GM23338 (cell line): ENCODE results near the gene PROKR2. TPM values are rescaled to one million over a fixed set of nuclear protein-coding genes. Genes with fewer than 3 reads are reported as not detected.

Experiments used
- ATAC-seq: fragments of 200-7000 bp; cut with Tn5 transposase; 3 replicates; pipeline ENCODE4 v1.9.1; 2020
- DNase-seq: peaks from one replicate; pipeline ENCODE4 v3.0.0-alpha.2; 2015; ENCODE audit warnings: low spot score
- H2AFZ ChIP-seq: fragments of 200-600 bp; sonication (generic); 2 replicates; pipeline ENCODE4 v1.8.0; 2016; ENCODE audit warnings: antibody characterized with exemption, mild to moderate bottlenecking, moderate library complexity
- H3F3A ChIP-seq: fragments of 200-600 bp; sonication (generic); replicated peaks from 2 replicates; pipeline ENCODE4 v1.8.0; 2017; ENCODE audit warnings: antibody characterized with exemption, mixed run types, low read depth
- H3K27ac ChIP-seq: fragments of 200-600 bp; sonication (generic); 2 replicates; pipeline ENCODE4 v1.6.1; 2016; ENCODE audit warnings: low read depth
- H3K27me3 ChIP-seq: fragments of 200-600 bp; sonication (generic); 2 replicates; pipeline ENCODE4 v1.8.0; 2016; ENCODE audit warnings: mild to moderate bottlenecking, mixed run types, moderate library complexity; ENCODE audit not compliant: insufficient read depth
- H3K36me3 ChIP-seq: fragments of 200-600 bp; sonication (generic); 2 replicates; pipeline ENCODE4 v1.8.0; 2016; ENCODE audit warnings: mild to moderate bottlenecking; ENCODE audit not compliant: insufficient read depth
- H3K4me1 ChIP-seq: fragments of 200-600 bp; sonication (generic); 2 replicates; pipeline ENCODE4 v1.8.0; 2016; ENCODE audit warnings: mild to moderate bottlenecking, moderate library complexity; ENCODE audit not compliant: insufficient read depth
- H3K4me2 ChIP-seq: fragments of 200-600 bp; sonication (generic); 2 replicates; pipeline ENCODE4 v1.7.1; 2017; ENCODE audit warnings: mixed run types
- H3K4me3 ChIP-seq: fragments of 200-600 bp; sonication (generic); 2 replicates; pipeline ENCODE4 v1.6.1; 2016; ENCODE audit warnings: mixed run types
- H3K79me2 ChIP-seq: fragments of 200-600 bp; sonication (generic); replicated peaks from 2 replicates; pipeline ENCODE4 v1.8.0; 2017; ENCODE audit warnings: mild to moderate bottlenecking; ENCODE audit not compliant: insufficient read depth
- H3K9me2 ChIP-seq: fragments of 200-600 bp; sonication (generic); 2 replicates; pipeline ENCODE4 v1.8.0; 2017; ENCODE audit not compliant: insufficient read depth
- H4K20me1 ChIP-seq: fragments of 200-600 bp; sonication (generic); replicated peaks from 2 replicates; pipeline ENCODE4 v1.8.0; 2017; ENCODE audit warnings: mild to moderate bottlenecking; ENCODE audit not compliant: insufficient read depth
- H3K27ac Mint-ChIP-seq: 2 replicates; pipeline ENCODE4 v1.8.0; 2020; ENCODE audit warnings: inconsistent platforms, mild to moderate bottlenecking, moderate library complexity, mixed read lengths
- H3K27me3 Mint-ChIP-seq: 3 replicates; pipeline ENCODE4 v1.8.0; 2022; ENCODE audit warnings: low read depth, mild to moderate bottlenecking, moderate library complexity, mixed read lengths, inconsistent platforms; ENCODE audit not compliant: insufficient read depth, poor library complexity
- H3K36me3 Mint-ChIP-seq: 3 replicates; pipeline ENCODE4 v1.8.0; 2021; ENCODE audit warnings: low read depth, mild to moderate bottlenecking, inconsistent platforms, moderate library complexity, mixed read lengths
- H3K4me1 Mint-ChIP-seq: 3 replicates; pipeline ENCODE4 v1.8.0; 2020; ENCODE audit warnings: mild to moderate bottlenecking, inconsistent platforms, mixed read lengths
- H3K4me3 Mint-ChIP-seq: 3 replicates; pipeline ENCODE4 v1.8.0; 2021; ENCODE audit warnings: moderate library complexity, mild to moderate bottlenecking, inconsistent platforms, mixed read lengths
- H3K9me3 Mint-ChIP-seq: 3 replicates; pipeline ENCODE4 v1.8.0; 2020; ENCODE audit warnings: moderate library complexity, mild to moderate bottlenecking, inconsistent platforms, mixed read lengths
- CREB1 ChIP-seq: fragments of 250-450 bp; sonication (Bioruptor Pico); IDR thresholded peaks from 2 replicates; pipeline ENCODE4 v1.5.0; 2020; ENCODE audit warnings: low read depth, mild to moderate bottlenecking, moderate library complexity
- NANOG ChIP-seq: IDR thresholded peaks from 2 replicates; pipeline ENCODE4 v1.6.1; 2016; ENCODE audit warnings: antibody characterized with exemption, borderline replicate concordance
- REST ChIP-seq: IDR thresholded peaks from one replicate; pipeline ENCODE4 v1.6.1; 2018; ENCODE audit warnings: antibody characterized with exemption; ENCODE audit not compliant: unreplicated experiment
- STAT1 ChIP-seq: IDR thresholded peaks from one replicate; pipeline ENCODE4 v1.6.1; 2016; ENCODE audit warnings: antibody characterized with exemption; ENCODE audit not compliant: unreplicated experiment
- ZNF114 ChIP-seq: fragments of 250-450 bp; sonication (Bioruptor Pico); IDR thresholded peaks from 2 replicates; pipeline ENCODE4 v1.5.0; 2020; ENCODE audit warnings: mild to moderate bottlenecking, moderate library complexity
- ZNF331 ChIP-seq: fragments of 250-450 bp; sonication (Bioruptor Pico); IDR thresholded peaks from 2 replicates; pipeline ENCODE4 v1.5.0; 2020; ENCODE audit warnings: low read depth, mild to moderate bottlenecking, moderate library complexity
- polyA plus RNA-seq: library from polyadenylated mRNA; unstranded; fragments of >200 nt; fragmentation: Nextera tagmentation; extraction: Ambion mirVana; gene quantifications from 2 replicates; pipeline ENCODE4 v1.2.1, GENCODE V29; 2016
- total RNA-seq: library from RNA; depleted of rRNA; stranded (reverse); fragments of >200 nt; shearing (Covaris generic); gene quantifications from 2 replicates; pipeline ENCODE4 v1.2.3, GENCODE V29; 2014
- TF ChIP-seq, protein P1 (sequence below): fragments of 250-450 bp; sonication (Bioruptor Pico); IDR thresholded peaks from 2 replicates; pipeline ENCODE4 v1.5.0; 2020; ENCODE audit warnings: mild to moderate bottlenecking, moderate library complexity
- TF ChIP-seq, protein P2 (sequence below), 2 experiments: fragments of 200-600 bp in 1 of 2; sonication (generic) in 1 of 2; conservative IDR thresholded peaks; 2 replicates each; pipeline versions ENCODE4 v1.5.1 to v1.6.1; 2016 to 2017; ENCODE audit warnings: antibody characterized with exemption in 2 of 2, low read depth in 2 of 2, mild to moderate bottlenecking in 2 of 2, moderate library complexity in 1 of 2
- TF ChIP-seq, protein P3 (sequence below): IDR thresholded peaks from 2 replicates; pipeline ENCODE4 v1.6.1; 2016; ENCODE audit warnings: antibody characterized with exemption

The PROKR2 gene
- total and polyA plus RNA-seq, 2 experiments from 2014 or later, result 1.9 to 5.9 TPM

- H2AFZ ChIP-seq, result no peak overlapping the region
- H3K4me3 ChIP-seq, result no peak overlapping the region
- H3K27me3 ChIP-seq, result no peaks in the 10 kb centered on the region
- H4K20me1 ChIP-seq, result no peaks in the 10 kb centered on the region
- no peaks in the 10 kb centered on the region for H3F3A ChIP-seq
- peaks cover 28% of the 10 kb centered on the region for H3K9me3 Mint-ChIP-seq
- peaks cover 12% of the 10 kb centered on the region; the same call in 2 of the 3 replicates for H3K36me3 Mint-ChIP-seq
- ATAC-seq (no peak), DNase-seq (no peak)
- H3K27ac ChIP-seq, result no peak overlapping the region
- H3K79me2 ChIP-seq, result no peaks in the 10 kb centered on the region
- H3K4me1 Mint-ChIP-seq, result peaks cover 17% of the 10 kb centered on the region
- H3K4me2 ChIP-seq, result no peak overlapping the region
- no peak overlapping the region for H3K4me3 Mint-ChIP-seq
- H3K36me3 ChIP-seq, result no peaks in the 10 kb centered on the region
- no peaks in the 10 kb centered on the region for H3K27me3 Mint-ChIP-seq
- no peak for TF ChIP-seq STAT1
- TF ChIP-seq ZNF331, result no peak
- no peak for TF ChIP-seq REST
- TF ChIP-seq, protein P1, sequence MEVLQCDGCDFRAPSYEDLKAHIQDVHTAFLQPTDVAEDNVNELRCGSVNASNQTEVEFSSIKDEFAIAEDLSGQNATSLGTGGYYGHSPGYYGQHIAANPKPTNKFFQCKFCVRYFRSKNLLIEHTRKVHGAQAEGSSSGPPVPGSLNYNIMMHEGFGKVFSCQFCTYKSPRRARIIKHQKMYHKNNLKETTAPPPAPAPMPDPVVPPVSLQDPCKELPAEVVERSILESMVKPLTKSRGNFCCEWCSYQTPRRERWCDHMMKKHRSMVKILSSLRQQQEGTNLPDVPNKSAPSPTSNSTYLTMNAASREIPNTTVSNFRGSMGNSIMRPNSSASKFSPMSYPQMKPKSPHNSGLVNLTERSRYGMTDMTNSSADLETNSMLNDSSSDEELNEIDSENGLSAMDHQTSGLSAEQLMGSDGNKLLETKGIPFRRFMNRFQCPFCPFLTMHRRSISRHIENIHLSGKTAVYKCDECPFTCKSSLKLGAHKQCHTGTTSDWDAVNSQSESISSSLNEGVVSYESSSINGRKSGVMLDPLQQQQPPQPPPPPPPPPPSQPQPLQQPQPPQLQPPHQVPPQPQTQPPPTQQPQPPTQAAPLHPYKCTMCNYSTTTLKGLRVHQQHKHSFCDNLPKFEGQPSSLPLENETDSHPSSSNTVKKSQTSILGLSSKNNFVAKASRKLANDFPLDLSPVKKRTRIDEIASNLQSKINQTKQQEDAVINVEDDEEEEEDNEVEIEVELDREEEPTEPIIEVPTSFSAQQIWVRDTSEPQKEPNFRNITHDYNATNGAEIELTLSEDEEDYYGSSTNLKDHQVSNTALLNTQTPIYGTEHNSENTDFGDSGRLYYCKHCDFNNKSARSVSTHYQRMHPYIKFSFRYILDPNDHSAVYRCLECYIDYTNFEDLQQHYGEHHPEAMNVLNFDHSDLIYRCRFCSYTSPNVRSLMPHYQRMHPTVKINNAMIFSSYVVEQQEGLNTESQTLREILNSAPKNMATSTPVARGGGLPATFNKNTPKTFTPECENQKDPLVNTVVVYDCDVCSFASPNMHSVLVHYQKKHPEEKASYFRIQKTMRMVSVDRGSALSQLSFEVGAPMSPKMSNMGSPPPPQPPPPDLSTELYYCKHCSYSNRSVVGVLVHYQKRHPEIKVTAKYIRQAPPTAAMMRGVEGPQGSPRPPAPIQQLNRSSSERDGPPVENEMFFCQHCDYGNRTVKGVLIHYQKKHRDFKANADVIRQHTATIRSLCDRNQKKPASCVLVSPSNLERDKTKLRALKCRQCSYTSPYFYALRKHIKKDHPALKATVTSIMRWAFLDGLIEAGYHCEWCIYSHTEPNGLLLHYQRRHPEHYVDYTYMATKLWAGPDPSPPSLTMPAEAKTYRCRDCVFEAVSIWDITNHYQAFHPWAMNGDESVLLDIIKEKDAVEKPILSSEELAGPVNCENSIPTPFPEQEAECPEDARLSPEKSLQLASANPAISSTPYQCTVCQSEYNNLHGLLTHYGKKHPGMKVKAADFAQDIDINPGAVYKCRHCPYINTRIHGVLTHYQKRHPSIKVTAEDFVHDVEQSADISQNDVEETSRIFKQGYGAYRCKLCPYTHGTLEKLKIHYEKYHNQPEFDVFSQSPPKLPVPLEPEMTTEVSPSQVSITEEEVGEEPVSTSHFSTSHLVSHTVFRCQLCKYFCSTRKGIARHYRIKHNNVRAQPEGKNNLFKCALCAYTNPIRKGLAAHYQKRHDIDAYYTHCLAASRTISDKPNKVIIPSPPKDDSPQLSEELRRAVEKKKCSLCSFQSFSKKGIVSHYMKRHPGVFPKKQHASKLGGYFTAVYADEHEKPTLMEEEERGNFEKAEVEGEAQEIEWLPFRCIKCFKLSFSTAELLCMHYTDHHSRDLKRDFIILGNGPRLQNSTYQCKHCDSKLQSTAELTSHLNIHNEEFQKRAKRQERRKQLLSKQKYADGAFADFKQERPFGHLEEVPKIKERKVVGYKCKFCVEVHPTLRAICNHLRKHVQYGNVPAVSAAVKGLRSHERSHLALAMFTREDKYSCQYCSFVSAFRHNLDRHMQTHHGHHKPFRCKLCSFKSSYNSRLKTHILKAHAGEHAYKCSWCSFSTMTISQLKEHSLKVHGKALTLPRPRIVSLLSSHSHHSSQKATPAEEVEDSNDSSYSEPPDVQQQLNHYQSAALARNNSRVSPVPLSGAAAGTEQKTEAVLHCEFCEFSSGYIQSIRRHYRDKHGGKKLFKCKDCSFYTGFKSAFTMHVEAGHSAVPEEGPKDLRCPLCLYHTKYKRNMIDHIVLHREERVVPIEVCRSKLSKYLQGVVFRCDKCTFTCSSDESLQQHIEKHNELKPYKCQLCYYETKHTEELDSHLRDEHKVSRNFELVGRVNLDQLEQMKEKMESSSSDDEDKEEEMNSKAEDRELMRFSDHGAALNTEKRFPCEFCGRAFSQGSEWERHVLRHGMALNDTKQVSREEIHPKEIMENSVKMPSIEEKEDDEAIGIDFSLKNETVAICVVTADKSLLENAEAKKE, result no peak
- TF ChIP-seq, protein P2, sequence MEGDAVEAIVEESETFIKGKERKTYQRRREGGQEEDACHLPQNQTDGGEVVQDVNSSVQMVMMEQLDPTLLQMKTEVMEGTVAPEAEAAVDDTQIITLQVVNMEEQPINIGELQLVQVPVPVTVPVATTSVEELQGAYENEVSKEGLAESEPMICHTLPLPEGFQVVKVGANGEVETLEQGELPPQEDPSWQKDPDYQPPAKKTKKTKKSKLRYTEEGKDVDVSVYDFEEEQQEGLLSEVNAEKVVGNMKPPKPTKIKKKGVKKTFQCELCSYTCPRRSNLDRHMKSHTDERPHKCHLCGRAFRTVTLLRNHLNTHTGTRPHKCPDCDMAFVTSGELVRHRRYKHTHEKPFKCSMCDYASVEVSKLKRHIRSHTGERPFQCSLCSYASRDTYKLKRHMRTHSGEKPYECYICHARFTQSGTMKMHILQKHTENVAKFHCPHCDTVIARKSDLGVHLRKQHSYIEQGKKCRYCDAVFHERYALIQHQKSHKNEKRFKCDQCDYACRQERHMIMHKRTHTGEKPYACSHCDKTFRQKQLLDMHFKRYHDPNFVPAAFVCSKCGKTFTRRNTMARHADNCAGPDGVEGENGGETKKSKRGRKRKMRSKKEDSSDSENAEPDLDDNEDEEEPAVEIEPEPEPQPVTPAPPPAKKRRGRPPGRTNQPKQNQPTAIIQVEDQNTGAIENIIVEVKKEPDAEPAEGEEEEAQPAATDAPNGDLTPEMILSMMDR (conservative IDR thresholded peaks at IDR 0.05; ENCODE audit: low read depth in 2 of 2), result no peak
- TF ChIP-seq, protein P3, sequence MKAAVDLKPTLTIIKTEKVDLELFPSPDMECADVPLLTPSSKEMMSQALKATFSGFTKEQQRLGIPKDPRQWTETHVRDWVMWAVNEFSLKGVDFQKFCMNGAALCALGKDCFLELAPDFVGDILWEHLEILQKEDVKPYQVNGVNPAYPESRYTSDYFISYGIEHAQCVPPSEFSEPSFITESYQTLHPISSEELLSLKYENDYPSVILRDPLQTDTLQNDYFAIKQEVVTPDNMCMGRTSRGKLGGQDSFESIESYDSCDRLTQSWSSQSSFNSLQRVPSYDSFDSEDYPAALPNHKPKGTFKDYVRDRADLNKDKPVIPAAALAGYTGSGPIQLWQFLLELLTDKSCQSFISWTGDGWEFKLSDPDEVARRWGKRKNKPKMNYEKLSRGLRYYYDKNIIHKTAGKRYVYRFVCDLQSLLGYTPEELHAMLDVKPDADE, result no peak
- no peak for TF ChIP-seq NANOG
- no peak for TF ChIP-seq ZNF114 (CRISPR knock-in tag)
- no peak for TF ChIP-seq CREB1 (CRISPR knock-in tag)
- no peak overlapping the region for H3K27ac Mint-ChIP-seq
- 0 out of 2 replicates have a peak, but pooled peaks cover 5% of the 10 kb centered on the region for H3K4me1 ChIP-seq
- H3K9me2 ChIP-seq, result no peaks in the 10 kb centered on the region
These were observed 44.4 kb upstream of the PROKR2 start for GRCh38 chr20:5361176-5361575.
